Karpas-422 (cell line): ENCODE data around the gene SSX2IP. TPM values are rescaled to one million over a fixed set of nuclear protein-coding genes. Genes with fewer than 3 reads are reported as not detected.

Source experiments
- DNase-seq: peaks from one replicate; pipeline ENCODE4 v3.0.0-alpha.2; 2015
- H2AFZ ChIP-seq: fragments of 200-600 bp; sonication (generic); 2 replicates; pipeline ENCODE4 v1.6.1; 2014; ENCODE audit warnings: antibody characterized with exemption, low read length, mixed read lengths
- H3K27ac ChIP-seq: fragments of 200-600 bp; sonication (generic); 2 replicates; pipeline ENCODE4 v1.5.1; 2014; ENCODE audit warnings: mild to moderate bottlenecking, low read length, moderate library complexity
- H3K27me3 ChIP-seq: fragments of 200-600 bp; sonication (generic); 2 replicates; pipeline ENCODE4 v1.6.1; 2014; ENCODE audit warnings: low read length, mixed read lengths
- H3K36me3 ChIP-seq: fragments of 200-600 bp; sonication (generic); 2 replicates; pipeline ENCODE4 v1.6.1; 2014; ENCODE audit warnings: low read length, mixed read lengths; ENCODE audit not compliant: insufficient read depth
- H3K4me1 ChIP-seq: fragments of 200-600 bp; sonication (generic); 2 replicates; pipeline ENCODE4 v1.6.1; 2014; ENCODE audit warnings: mild to moderate bottlenecking, low read length, mixed read lengths
- H3K4me2 ChIP-seq: fragments of 200-600 bp; sonication (generic); 2 replicates; pipeline ENCODE4 v1.6.1; 2014; ENCODE audit warnings: low read length, low read depth, mild to moderate bottlenecking; ENCODE audit not compliant: poor library complexity, severe bottlenecking
- H3K4me3 ChIP-seq: fragments of 200-600 bp; sonication (generic); 2 replicates; pipeline ENCODE4 v1.5.1; 2014; ENCODE audit warnings: mild to moderate bottlenecking, antibody characterized with exemption, low read length, mixed read lengths
- H3K79me2 ChIP-seq: fragments of 200-600 bp; sonication (generic); 2 replicates; pipeline ENCODE4 v1.6.1; 2014; ENCODE audit warnings: mild to moderate bottlenecking, low read length, mixed read lengths
- H3K9ac ChIP-seq: fragments of 200-600 bp; sonication (generic); 2 replicates; pipeline ENCODE4 v1.6.0; 2014; ENCODE audit warnings: low read length
- H3K9me2 ChIP-seq: fragments of 200-600 bp; sonication (generic), shearing (Covaris generic); replicated peaks from 2 replicates; pipeline ENCODE4 v1.6.0; 2014; ENCODE audit warnings: mild to moderate bottlenecking, low read length, moderate library complexity; ENCODE audit not compliant: insufficient read depth
- H3K9me3 ChIP-seq: fragments of 300-700, 200-600 bp; sonication (generic); 2 replicates; pipeline ENCODE4 v1.6.1; 2014; ENCODE audit warnings: low read length, mixed read lengths
- H4K20me1 ChIP-seq: fragments of 200-600 bp; sonication (generic); 2 replicates; pipeline ENCODE4 v1.6.1; 2014; ENCODE audit warnings: mild to moderate bottlenecking, antibody characterized with exemption, low read length, low read depth; ENCODE audit not compliant: insufficient read depth
- total RNA-seq: library from RNA; depleted of rRNA; stranded (reverse); fragments of >200 nt; shearing (Covaris generic); gene quantifications from 2 replicates; pipeline ENCODE4 v1.2.3, GENCODE V29; 2014; ENCODE audit warnings: low replicate concordance

Gene SSX2IP
- total RNA-seq, 1 experiment from 2014 or later = 29.0 TPM

GRCh38 chr1:84703431-84703830, 13.2 kb upstream of the SSX2IP start:
- no peak overlapping the region for H3K4me3 ChIP-seq
- no peak overlapping the region for H3K27ac ChIP-seq
- H2AFZ ChIP-seq = no peak overlapping the region
- peak overlapping the region; percentile 8 for H3K4me2 ChIP-seq
- no peak overlapping the region for H3K9ac ChIP-seq
- no peaks in the 10 kb centered on the region for H3K79me2 ChIP-seq
- no peak for DNase-seq
- H3K9me3 ChIP-seq = no peaks in the 10 kb centered on the region
- H4K20me1 ChIP-seq = no peaks in the 10 kb centered on the region
- H3K36me3 ChIP-seq = no peaks in the 10 kb centered on the region
- no peaks in the 10 kb centered on the region for H3K27me3 ChIP-seq
- H3K4me1 ChIP-seq = peaks cover 62% of the 10 kb centered on the region
- no peaks in the 10 kb centered on the region for H3K9me2 ChIP-seq

GRCh38 chr1:84702143-84702542, 11.9 kb upstream of the SSX2IP start:
- H3K4me2 ChIP-seq = no peak overlapping the region
- DNase-seq = no peak
- no peak overlapping the region for H2AFZ ChIP-seq

GRCh38 chr1:84701376-84701775, 11.1 kb upstream of the SSX2IP start:
- Histone ChIP-seq H3K9me3 (no peaks in the 10 kb centered on the region), H3K79me2 (no peaks in the 10 kb centered on the region), H3K36me3 (no peaks in the 10 kb centered on the region), H3K4me1 (peaks cover 62% of the 10 kb centered on the region), H3K27me3 (no peaks in the 10 kb centered on the region), H2AFZ (no peak overlapping the region), H3K9me2 (no peaks in the 10 kb centered on the region), H3K9ac (no peak overlapping the region), H3K27ac (no peak overlapping the region), H4K20me1 (no peaks in the 10 kb centered on the region), H3K4me2 (peak overlapping the region; percentile 3), H3K4me3 (no peak overlapping the region)
- DNase-seq = no peak

More at GRCh38 chr1:84702143-84702542, 11.9 kb upstream of the SSX2IP start:
- no peaks in the 10 kb centered on the region for H4K20me1 ChIP-seq
- no peaks in the 10 kb centered on the region for H3K9me2 ChIP-seq
- H3K4me1 ChIP-seq = peaks cover 62% of the 10 kb centered on the region
- H3K4me3 ChIP-seq = no peak overlapping the region
- no peak overlapping the region for H3K27ac ChIP-seq
- no peaks in the 10 kb centered on the region for H3K9me3 ChIP-seq
- H3K9ac ChIP-seq = no peak overlapping the region
- no peaks in the 10 kb centered on the region for H3K36me3 ChIP-seq
- no peaks in the 10 kb centered on the region for H3K27me3 ChIP-seq
- H3K79me2 ChIP-seq = no peaks in the 10 kb centered on the region

DNA sequence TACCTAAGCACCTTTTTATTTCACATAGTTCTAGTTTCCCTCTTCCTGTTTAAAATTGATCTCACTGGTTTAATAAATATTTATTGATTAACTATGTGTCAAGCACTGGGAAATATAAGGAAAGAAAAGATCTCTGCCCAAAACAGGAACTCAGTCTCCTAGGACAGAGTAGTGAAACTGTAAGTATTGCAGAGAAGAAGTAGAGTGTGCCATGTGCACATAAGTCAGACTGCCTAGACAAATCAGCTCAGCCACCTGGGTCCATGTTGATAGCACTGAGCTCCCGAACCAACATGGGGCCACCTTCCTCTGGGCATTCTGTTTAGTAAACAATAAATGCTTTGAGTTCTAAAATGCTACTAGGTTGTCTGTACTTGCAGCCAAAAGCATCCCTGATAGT, 9.8 kb upstream of the SSX2IP start:
- no peaks in the 10 kb centered on the region for H3K27me3 ChIP-seq
- peak overlapping the region; percentile 52 for H2AFZ ChIP-seq
- H3K27ac ChIP-seq = peak overlapping the region; percentile 22
- peak overlapping the region; percentile 43 for H3K4me2 ChIP-seq
- peaks cover 56% of the 10 kb centered on the region for H3K4me1 ChIP-seq
- H3K36me3 ChIP-seq = no peaks in the 10 kb centered on the region
- no peaks in the 10 kb centered on the region for H4K20me1 ChIP-seq
- H3K9me2 ChIP-seq = no peaks in the 10 kb centered on the region
- peak; percentile 74 for DNase-seq
- H3K9ac ChIP-seq = no peak overlapping the region
- no peaks in the 10 kb centered on the region for H3K9me3 ChIP-seq
- no peaks in the 10 kb centered on the region for H3K79me2 ChIP-seq
- H3K4me3 ChIP-seq = peak overlapping the region; percentile 2; the same call in 1 of the 2 replicates

DNA sequence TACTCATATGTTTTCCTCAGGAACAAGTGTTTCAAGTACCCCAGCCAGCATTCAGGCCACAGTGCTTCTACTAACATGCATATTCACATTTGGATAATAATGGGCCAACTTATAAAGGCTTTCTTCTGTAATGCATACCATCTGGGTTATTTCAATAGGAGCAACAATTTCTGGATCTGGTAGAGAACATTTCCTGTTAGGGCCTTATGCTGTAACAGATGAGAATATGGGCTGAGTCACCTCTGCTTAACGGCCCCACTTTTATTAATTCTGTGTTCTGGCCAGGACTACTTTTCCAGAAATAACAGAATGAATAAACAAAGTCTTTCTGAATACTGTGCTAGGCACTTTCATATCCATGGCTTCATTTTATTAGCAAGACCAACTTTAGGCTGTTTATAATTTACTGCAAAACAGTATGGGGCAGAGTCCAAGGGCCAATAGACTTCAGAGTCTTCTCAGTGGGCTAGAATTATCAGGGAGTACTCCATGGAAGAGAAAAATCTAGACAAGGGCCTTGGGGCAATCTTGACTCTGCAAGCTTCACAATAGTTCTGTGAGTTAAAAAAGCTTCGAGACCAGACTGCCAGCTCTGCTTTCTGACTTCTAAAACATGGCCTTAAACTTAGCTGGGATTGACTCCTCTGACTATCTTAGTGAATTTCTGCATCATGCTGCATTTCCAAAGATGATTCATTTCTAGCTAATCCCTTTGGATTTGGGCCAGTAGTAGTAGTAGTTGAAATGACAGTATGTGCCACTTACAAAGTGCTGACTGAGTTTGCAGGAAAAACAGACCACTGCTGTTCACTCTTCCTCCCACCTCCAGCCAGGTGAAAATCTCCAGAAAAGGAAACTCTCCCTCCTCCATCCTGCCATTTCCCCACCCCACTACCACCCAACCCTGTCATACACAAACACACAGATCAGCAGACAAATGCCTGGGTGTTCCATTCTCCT, 8.2 kb upstream of the SSX2IP start:
- no peak overlapping the region for H3K4me3 ChIP-seq
- H4K20me1 ChIP-seq = no peaks in the 10 kb centered on the region
- H3K9me3 ChIP-seq = no peaks in the 10 kb centered on the region
- H3K9ac ChIP-seq = no peak overlapping the region
- peaks cover 44% of the 10 kb centered on the region for H3K4me1 ChIP-seq
- no peaks in the 10 kb centered on the region for H3K79me2 ChIP-seq
- H2AFZ ChIP-seq = 0 out of 2 replicates have a peak overlapping the region, but pooled peaks have one; percentile 52
- no peak overlapping the region for H3K4me2 ChIP-seq
- no peak for DNase-seq
- H3K27ac ChIP-seq = no peak overlapping the region
- H3K36me3 ChIP-seq = no peaks in the 10 kb centered on the region
- no peaks in the 10 kb centered on the region for H3K27me3 ChIP-seq
- H3K9me2 ChIP-seq = no peaks in the 10 kb centered on the region

DNA sequence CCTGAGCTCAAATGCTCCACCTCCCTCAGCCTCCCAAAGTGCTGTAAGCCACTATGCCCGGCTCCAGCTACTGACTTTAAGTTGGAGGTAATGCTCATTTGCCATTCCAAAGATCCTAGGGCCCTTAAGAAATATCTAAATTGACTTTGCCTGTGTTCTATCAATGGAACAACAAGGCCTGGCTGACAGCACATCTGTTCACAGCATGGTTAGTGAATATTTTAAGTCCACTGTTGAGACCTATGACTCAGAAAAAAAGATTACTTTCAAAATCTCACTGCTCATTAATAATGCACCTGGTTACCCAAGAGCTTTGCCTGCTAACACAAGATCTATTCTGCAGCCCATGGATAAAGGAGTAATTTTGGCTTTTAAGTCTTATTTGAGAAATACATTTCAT, 3.5 kb upstream of the SSX2IP start:
- peaks cover 29% of the 10 kb centered on the region for H3K4me1 ChIP-seq
- H3K79me2 ChIP-seq = peaks cover 12% of the 10 kb centered on the region
- H3K4me3 ChIP-seq = no peak overlapping the region
- H3K27ac ChIP-seq = no peak overlapping the region
- H3K36me3 ChIP-seq = no peaks in the 10 kb centered on the region
- no peak overlapping the region for H2AFZ ChIP-seq
- H3K9ac ChIP-seq = no peak overlapping the region
- H3K27me3 ChIP-seq = no peaks in the 10 kb centered on the region
- peaks cover 5% of the 10 kb centered on the region; the same call in 1 of the 2 replicates for H4K20me1 ChIP-seq
- H3K4me2 ChIP-seq = no peak overlapping the region
- no peak for DNase-seq
- H3K9me2 ChIP-seq = no peaks in the 10 kb centered on the region
- no peaks in the 10 kb centered on the region for H3K9me3 ChIP-seq

GRCh38 chr1:84693005-84693404, 2.7 kb upstream of the SSX2IP start:
- DNase-seq = no peak
- Histone ChIP-seq H3K79me2 (peaks cover 19% of the 10 kb centered on the region), H3K4me2 (peak overlapping the region; percentile 51), H3K27ac (no peak overlapping the region; the same call in 1 of the 2 replicates), H3K9ac (0 out of 2 replicates have a peak overlapping the region, but pooled peaks have one; percentile 14), H3K27me3 (no peaks in the 10 kb centered on the region), H3K4me3 (peak overlapping the region; percentile 31; the same call in 1 of the 2 replicates), H3K36me3 (no peaks in the 10 kb centered on the region), H2AFZ (peak overlapping the region; percentile 48; the same call in 1 of the 2 replicates), H3K9me3 (no peaks in the 10 kb centered on the region), H4K20me1 (peaks cover 10% of the 10 kb centered on the region; the same call in 1 of the 2 replicates), H3K4me1 (peaks cover 36% of the 10 kb centered on the region), H3K9me2 (no peaks in the 10 kb centered on the region)

GRCh38 chr1:84692391-84692790, 2.1 kb upstream of the SSX2IP start:
- no peak for DNase-seq
- peak overlapping the region; percentile 51 for H3K4me2 ChIP-seq

More at GRCh38 chr1:84692391-84692790, 2.1 kb upstream of the SSX2IP start:
- Histone ChIP-seq H3K27me3 (no peaks in the 10 kb centered on the region), H3K4me3 (peak overlapping the region; percentile 31; the same call in 1 of the 2 replicates), H3K9me3 (no peaks in the 10 kb centered on the region), H3K27ac (no peak overlapping the region), H2AFZ (no peak overlapping the region; the same call in 1 of the 2 replicates), H3K36me3 (no peaks in the 10 kb centered on the region), H3K4me1 (peaks cover 43% of the 10 kb centered on the region), H3K9ac (no peak overlapping the region), H3K79me2 (peaks cover 26% of the 10 kb centered on the region), H3K9me2 (no peaks in the 10 kb centered on the region), H4K20me1 (peaks cover 10% of the 10 kb centered on the region; the same call in 1 of the 2 replicates)
